Neural cell (in vitro differentiated cells): Measurements from ENCODE around the gene ZNF692. TPM values are rescaled to one million over a fixed set of nuclear protein-coding genes. Genes with fewer than 3 reads are reported as not detected.

Experiments
- H2AFZ ChIP-seq: fragments of 200-600, 300-800 bp; sonication (generic), shearing (Covaris generic); 2 replicates; pipeline ENCODE4 v1.6.0; 2014; ENCODE audit warnings: low read depth, mild to moderate bottlenecking, antibody characterized with exemption, low read length, moderate library complexity
- H3F3A ChIP-seq: fragments of 200-600 bp; shearing (Covaris generic); 2 replicates; pipeline ENCODE4 v1.6.1; 2016; ENCODE audit warnings: mild to moderate bottlenecking, moderate library complexity, mixed read lengths, antibody characterized with exemption, low read length; ENCODE audit not compliant: insufficient read depth, poor library complexity, severe bottlenecking
- H3K27ac ChIP-seq: fragments of 200-600, 300-800 bp; sonication (generic), shearing (Covaris generic); 2 replicates; pipeline ENCODE4 v1.5.1; 2014; ENCODE audit warnings: mild to moderate bottlenecking, low read length, moderate library complexity
- H3K27me3 ChIP-seq: fragments of 300-800, 200-600 bp; sonication (generic), shearing (Covaris generic); 2 replicates; pipeline ENCODE4 v1.6.0; 2014; ENCODE audit warnings: mild to moderate bottlenecking, low read depth, low read length, moderate library complexity; ENCODE audit not compliant: insufficient read depth
- H3K36me3 ChIP-seq: fragments of 300-800, 200-600 bp; sonication (generic), shearing (Covaris generic); 2 replicates; pipeline ENCODE4 v1.5.1; 2014; ENCODE audit warnings: mild to moderate bottlenecking, antibody characterized with exemption, low read length, moderate library complexity; ENCODE audit not compliant: insufficient read depth
- H3K4me2 ChIP-seq: fragments of 300-800, 200-600 bp; sonication (generic), shearing (Covaris generic); 2 replicates; pipeline ENCODE4 v1.6.0; 2014; ENCODE audit warnings: mild to moderate bottlenecking, low read length
- H3K4me3 ChIP-seq: fragments of 300-800, 200-600 bp; sonication (generic), shearing (Covaris generic); 2 replicates; pipeline ENCODE4 v1.5.1; 2014; ENCODE audit warnings: mild to moderate bottlenecking, low read length, moderate library complexity
- H3K79me2 ChIP-seq: fragments of 200-600 bp; shearing (Covaris generic); replicated peaks from 2 replicates; pipeline ENCODE4 v1.6.0; 2014; ENCODE audit warnings: mild to moderate bottlenecking, low read length, moderate library complexity; ENCODE audit not compliant: insufficient read depth
- H3K9ac ChIP-seq: fragments of 300-800, 200-600 bp; sonication (generic), shearing (Covaris generic); 2 replicates; pipeline ENCODE4 v1.6.1; 2016; ENCODE audit warnings: mild to moderate bottlenecking, low read length, mixed read lengths
- H3K9me2 ChIP-seq: fragments of 200-600 bp; shearing (Covaris generic); 2 replicates; pipeline ENCODE4 v1.6.1; 2016; ENCODE audit warnings: mild to moderate bottlenecking, low read length, mixed read lengths; ENCODE audit not compliant: insufficient read depth
- H3K9me3 ChIP-seq: fragments of 200-600, 300-800 bp; sonication (generic), shearing (Covaris generic); 2 replicates; pipeline ENCODE4 v1.6.1; 2016; ENCODE audit warnings: mild to moderate bottlenecking, mixed run types, low read length, moderate library complexity, mixed read lengths
- H4K20me1 ChIP-seq: fragments of 200-600 bp; shearing (Covaris generic); 2 replicates; pipeline ENCODE4 v1.6.1; 2016; ENCODE audit warnings: mild to moderate bottlenecking, mixed run types; ENCODE audit not compliant: insufficient read depth
- EP300 ChIP-seq: fragments of 450-650 bp; conservative IDR thresholded peaks from 2 replicates; pipeline ENCODE4 v1.6.1; 2014; ENCODE audit warnings: antibody characterized with exemption, mild to moderate bottlenecking, moderate library complexity; ENCODE audit not compliant: poor library complexity, severe bottlenecking
- EZH2 ChIP-seq: fragments of 200-600, 300-800 bp; shearing (Covaris generic), sonication (generic); IDR thresholded peaks from 2 replicates; pipeline ENCODE4 v1.6.1; 2014; ENCODE audit warnings: antibody characterized with exemption, low read length, borderline replicate concordance, mild to moderate bottlenecking; ENCODE audit not compliant: insufficient read depth, poor library complexity, severe bottlenecking
- MXI1 ChIP-seq: fragments of 450-650 bp; conservative IDR thresholded peaks from 2 replicates; pipeline ENCODE4 v1.6.1; 2014; ENCODE audit warnings: antibody characterized with exemption, mild to moderate bottlenecking; ENCODE audit not compliant: poor library complexity, severe bottlenecking
- POLR2AphosphoS5 ChIP-seq: IDR thresholded peaks from 2 replicates; pipeline ENCODE4 v1.6.1; 2012
- RAD21 ChIP-seq: fragments of 450-650 bp; conservative IDR thresholded peaks from 2 replicates; pipeline ENCODE4 v1.6.1; 2014; ENCODE audit warnings: antibody characterized with exemption, mild to moderate bottlenecking, moderate library complexity
- SMC3 ChIP-seq: fragments of 450-650 bp; conservative IDR thresholded peaks from 2 replicates; pipeline ENCODE4 v1.6.1; 2014; ENCODE audit warnings: antibody characterized with exemption, mild to moderate bottlenecking, moderate library complexity; ENCODE audit not compliant: poor library complexity
- TAF1 ChIP-seq: IDR thresholded peaks from 2 replicates; pipeline ENCODE4 v1.6.1; 2012; ENCODE audit warnings: low read depth
- polyA minus RNA-seq: library from RNA; depleted of rRNA, polyadenylated mRNA; stranded (reverse); fragments of >200 nt; gene quantifications from 2 replicates; pipeline ENCODE4 v1.2.3, GENCODE V29; 2014
- polyA plus RNA-seq: library from polyadenylated mRNA; depleted of rRNA; stranded (reverse); fragments of >200 nt; gene quantifications from 2 replicates; pipeline ENCODE4 v1.2.3, GENCODE V29; 2014
- TF ChIP-seq, protein P1 (sequence below): fragments of 450-650 bp; IDR thresholded peaks from 2 replicates; pipeline ENCODE4 v1.5.1; 2014; ENCODE audit warnings: antibody characterized with exemption, mild to moderate bottlenecking, moderate library complexity; ENCODE audit not compliant: poor library complexity, severe bottlenecking
- TF ChIP-seq, protein P2 (sequence below): IDR thresholded peaks from 2 replicates; pipeline ENCODE4 v1.6.1; 2012; ENCODE audit warnings: borderline replicate concordance

ZNF692 gene, protein sequence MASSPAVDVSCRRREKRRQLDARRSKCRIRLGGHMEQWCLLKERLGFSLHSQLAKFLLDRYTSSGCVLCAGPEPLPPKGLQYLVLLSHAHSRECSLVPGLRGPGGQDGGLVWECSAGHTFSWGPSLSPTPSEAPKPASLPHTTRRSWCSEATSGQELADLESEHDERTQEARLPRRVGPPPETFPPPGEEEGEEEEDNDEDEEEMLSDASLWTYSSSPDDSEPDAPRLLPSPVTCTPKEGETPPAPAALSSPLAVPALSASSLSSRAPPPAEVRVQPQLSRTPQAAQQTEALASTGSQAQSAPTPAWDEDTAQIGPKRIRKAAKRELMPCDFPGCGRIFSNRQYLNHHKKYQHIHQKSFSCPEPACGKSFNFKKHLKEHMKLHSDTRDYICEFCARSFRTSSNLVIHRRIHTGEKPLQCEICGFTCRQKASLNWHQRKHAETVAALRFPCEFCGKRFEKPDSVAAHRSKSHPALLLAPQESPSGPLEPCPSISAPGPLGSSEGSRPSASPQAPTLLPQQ
- polyA plus RNA-seq (183 and 255 TPM in 2 replicates), polyA minus RNA-seq (36.3 and 41.1 TPM in 2 replicates)

DNA sequence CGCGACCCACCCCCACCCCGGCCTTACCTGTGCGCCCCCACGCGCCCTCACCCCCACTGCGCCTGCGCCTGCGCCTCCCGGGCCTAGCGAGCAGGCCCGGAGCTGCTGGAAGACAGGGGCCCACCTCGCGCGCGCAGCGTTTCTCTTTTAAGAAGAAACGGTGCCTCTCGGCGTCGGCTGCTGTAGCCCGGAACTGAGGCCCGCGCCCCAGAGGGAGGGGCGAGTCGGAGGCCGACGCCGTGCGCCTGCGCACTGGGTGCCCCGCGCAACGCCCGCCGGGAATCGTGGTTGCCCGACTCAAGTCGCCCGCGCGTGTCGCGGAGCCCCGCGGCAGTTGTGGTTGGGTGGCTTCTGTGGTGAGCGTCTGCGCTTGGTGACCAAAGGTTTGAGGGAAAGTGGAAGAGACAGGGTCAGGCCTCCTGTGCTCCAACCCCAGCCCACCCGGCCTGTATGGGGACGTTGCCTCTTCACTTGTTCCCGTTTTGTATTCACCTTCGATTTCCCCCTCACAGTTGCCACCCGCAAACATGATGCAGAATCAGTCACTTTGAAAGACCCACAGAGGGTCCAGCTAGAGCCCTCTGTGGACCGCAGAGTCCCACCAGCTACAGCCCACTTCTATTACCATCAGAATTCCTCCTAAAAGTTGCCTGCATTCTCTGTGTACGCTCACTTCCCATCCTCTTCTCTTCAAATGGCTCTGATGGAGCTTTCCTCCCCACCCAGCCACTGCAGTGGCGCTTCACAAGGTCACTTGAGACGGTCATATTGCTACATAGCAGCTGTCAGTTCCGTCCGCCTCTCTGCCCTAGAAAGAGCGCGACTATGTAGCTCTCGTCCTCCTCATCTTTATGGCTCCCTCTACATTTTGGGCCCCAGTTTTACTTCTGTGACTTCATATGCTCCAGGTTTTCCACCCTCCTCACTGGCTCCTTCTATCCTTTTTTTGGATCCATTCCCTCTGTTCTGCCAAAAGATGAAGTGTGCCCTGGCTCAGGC is at the start of gene ZNF692:
Gene ZNF692 (minus strand): TSS at position 195 of the 999 bp plus-strand sequence. CDS start 776 bp downstream, outside the sequence.
- Histone ChIP-seq H3K79me2 (no peaks in the 10 kb centered on the region), H3K9me2 (no peaks in the 10 kb centered on the region), H3K27me3 (peaks cover 8% of the 10 kb centered on the region), H3K4me2 (peak within 1 kb of the TSS; percentile 88), H3K9ac (peak within 1 kb of the TSS; percentile 68), H3K9me3 (no peaks in the 10 kb centered on the region), H3K4me3 (peak within 1 kb of the TSS; percentile 70), H3F3A (no peaks in the 10 kb centered on the region), H3K27ac (peak within 1 kb of the TSS; percentile 77), H4K20me1 (no peaks in the 10 kb centered on the region), H3K36me3 (no peaks in the 10 kb centered on the region), H2AFZ (peak within 1 kb of the TSS; percentile 80)
- TF ChIP-seq RAD21, result peak; percentile 12
- peak; percentile 41 for TF ChIP-seq EP300
- no peak for TF ChIP-seq EZH2
- TF ChIP-seq, protein P1, sequence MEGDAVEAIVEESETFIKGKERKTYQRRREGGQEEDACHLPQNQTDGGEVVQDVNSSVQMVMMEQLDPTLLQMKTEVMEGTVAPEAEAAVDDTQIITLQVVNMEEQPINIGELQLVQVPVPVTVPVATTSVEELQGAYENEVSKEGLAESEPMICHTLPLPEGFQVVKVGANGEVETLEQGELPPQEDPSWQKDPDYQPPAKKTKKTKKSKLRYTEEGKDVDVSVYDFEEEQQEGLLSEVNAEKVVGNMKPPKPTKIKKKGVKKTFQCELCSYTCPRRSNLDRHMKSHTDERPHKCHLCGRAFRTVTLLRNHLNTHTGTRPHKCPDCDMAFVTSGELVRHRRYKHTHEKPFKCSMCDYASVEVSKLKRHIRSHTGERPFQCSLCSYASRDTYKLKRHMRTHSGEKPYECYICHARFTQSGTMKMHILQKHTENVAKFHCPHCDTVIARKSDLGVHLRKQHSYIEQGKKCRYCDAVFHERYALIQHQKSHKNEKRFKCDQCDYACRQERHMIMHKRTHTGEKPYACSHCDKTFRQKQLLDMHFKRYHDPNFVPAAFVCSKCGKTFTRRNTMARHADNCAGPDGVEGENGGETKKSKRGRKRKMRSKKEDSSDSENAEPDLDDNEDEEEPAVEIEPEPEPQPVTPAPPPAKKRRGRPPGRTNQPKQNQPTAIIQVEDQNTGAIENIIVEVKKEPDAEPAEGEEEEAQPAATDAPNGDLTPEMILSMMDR, result no peak
- peak; percentile 63 for TF ChIP-seq POLR2AphosphoS5
- TF ChIP-seq, protein P2, sequence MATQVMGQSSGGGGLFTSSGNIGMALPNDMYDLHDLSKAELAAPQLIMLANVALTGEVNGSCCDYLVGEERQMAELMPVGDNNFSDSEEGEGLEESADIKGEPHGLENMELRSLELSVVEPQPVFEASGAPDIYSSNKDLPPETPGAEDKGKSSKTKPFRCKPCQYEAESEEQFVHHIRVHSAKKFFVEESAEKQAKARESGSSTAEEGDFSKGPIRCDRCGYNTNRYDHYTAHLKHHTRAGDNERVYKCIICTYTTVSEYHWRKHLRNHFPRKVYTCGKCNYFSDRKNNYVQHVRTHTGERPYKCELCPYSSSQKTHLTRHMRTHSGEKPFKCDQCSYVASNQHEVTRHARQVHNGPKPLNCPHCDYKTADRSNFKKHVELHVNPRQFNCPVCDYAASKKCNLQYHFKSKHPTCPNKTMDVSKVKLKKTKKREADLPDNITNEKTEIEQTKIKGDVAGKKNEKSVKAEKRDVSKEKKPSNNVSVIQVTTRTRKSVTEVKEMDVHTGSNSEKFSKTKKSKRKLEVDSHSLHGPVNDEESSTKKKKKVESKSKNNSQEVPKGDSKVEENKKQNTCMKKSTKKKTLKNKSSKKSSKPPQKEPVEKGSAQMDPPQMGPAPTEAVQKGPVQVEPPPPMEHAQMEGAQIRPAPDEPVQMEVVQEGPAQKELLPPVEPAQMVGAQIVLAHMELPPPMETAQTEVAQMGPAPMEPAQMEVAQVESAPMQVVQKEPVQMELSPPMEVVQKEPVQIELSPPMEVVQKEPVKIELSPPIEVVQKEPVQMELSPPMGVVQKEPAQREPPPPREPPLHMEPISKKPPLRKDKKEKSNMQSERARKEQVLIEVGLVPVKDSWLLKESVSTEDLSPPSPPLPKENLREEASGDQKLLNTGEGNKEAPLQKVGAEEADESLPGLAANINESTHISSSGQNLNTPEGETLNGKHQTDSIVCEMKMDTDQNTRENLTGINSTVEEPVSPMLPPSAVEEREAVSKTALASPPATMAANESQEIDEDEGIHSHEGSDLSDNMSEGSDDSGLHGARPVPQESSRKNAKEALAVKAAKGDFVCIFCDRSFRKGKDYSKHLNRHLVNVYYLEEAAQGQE, result no peak
- TF ChIP-seq SMC3, result no peak
- no peak for TF ChIP-seq TAF1
- TF ChIP-seq MXI1, result peak; percentile 68
